Measurements from ENCODE around the gene MICU2. TPM values are rescaled to one million over a fixed set of nuclear protein-coding genes. Genes with fewer than 3 reads are reported as not detected.
"Not testable (repeated sequence)": the region's sequence is repeated elsewhere in the genome, so short reads cannot be mapped to it uniquely, and the experiment has no call there.

MICU2 gene
- total RNA-seq, 1 donor from 2014 or later: 63.0 TPM

DNA sequence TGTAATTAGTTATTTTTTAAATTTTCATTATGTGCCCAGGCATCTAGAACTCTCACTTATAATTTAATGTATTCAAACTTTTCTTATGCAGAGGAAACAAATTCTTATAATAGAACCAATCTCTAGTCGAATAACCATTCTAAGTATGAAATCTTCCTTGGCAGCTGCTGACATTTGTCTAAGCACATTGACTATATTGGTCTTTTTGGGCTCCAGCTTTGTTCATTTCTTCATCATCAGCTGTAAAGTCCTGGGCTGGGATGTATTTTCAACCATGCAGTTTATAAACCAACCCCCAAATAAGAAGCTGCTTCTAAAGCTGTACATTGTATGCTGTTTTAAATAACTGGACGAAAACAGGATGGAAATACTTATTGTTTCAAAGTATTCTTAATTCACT, 2.3 kb upstream of the MICU2 start:
- intact Hi-C loops (cut with micrococcal nuclease): no loop called here

DNA sequence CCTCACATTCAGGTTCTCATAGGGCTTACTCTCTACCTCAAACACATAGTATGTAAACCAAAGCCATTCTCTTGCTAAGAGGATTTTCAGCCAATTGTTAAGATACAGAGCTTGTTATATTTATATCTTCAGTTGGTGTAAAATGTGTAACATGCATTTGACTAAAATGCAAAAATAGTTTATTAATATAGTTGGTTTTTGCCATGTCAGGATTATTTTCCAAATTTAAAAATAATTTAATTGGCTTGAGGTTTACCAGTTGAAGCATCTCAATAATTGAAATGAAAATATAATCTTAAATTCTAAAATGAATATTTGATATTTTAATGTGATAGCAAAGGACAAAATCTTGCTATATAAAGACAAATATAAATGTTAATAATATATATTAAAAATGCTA, 7.2 kb downstream of the MICU2 start:
- intact Hi-C loops (cut with micrococcal nuclease): no loop called here
- ATAC-seq: no peak
- no peak for DNase-seq

More for the DNA sequence above, 2.3 kb upstream of the MICU2 start:
- no peak for DNase-seq
- ATAC-seq: no peak

- intact Hi-C loops (cut with micrococcal nuclease): no loop called here
- DNase-seq (no peak), ATAC-seq (no peak)
These were observed 8.5 kb downstream of the MICU2 start for GRCh38 chr13:21595546-21595822.

- no peak for DNase-seq
- ATAC-seq: peak; percentile 56
- intact Hi-C loops (cut with micrococcal nuclease): no loop called here
These were observed 9.0 kb downstream of the MICU2 start for GRCh38 chr13:21594715-21595545.

DNA sequence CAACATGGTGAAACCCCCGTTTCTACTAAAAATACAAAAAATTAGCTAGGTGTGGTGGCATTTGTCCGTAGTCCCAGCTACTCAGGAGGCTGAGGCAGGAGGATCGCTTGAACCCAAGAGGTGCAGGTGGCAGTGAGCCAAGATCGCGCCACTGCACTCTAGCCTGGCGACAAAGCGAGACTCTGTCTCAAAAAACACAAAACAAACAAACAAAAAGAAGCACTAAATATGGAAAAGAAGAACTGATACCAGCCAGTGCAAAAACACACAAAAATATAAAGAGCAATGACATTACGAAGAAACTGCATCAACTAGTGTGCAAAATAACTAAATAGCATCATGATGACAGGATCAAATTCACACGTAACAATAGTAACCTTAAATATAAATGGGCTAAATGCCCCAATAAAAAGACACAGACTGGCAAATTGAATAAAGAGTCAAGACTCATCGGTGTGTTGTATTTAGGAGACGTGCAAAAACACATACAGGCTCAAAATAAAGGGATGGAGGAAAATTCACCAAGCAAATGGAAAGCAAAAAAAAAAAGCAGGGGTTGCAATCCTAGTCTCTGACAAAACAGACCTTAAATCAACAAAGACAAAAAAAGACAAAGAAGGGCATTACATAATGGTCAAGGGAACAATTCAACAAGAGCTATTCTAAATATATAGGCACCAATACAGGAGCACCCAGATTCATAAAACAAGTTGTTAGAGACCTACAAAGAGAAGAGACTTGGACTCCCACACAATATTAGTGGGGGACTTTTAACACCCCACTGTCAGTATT, 13.1 kb downstream of the MICU2 start:
- DNase-seq; intact Hi-C loops (cut with micrococcal nuclease); ATAC-seq: not testable (repeated sequence)

- ATAC-seq: no peak
- intact Hi-C loops (cut with micrococcal nuclease): no loop called here
- no peak for DNase-seq
These were observed 13.7 kb downstream of the MICU2 start for GRCh38 chr13:21590231-21590630.

GRCh38 chr13:21589510-21589909, 14.5 kb downstream of the MICU2 start:
- DNase-seq; ATAC-seq; intact Hi-C loops (cut with micrococcal nuclease): not testable (repeated sequence)

DNA sequence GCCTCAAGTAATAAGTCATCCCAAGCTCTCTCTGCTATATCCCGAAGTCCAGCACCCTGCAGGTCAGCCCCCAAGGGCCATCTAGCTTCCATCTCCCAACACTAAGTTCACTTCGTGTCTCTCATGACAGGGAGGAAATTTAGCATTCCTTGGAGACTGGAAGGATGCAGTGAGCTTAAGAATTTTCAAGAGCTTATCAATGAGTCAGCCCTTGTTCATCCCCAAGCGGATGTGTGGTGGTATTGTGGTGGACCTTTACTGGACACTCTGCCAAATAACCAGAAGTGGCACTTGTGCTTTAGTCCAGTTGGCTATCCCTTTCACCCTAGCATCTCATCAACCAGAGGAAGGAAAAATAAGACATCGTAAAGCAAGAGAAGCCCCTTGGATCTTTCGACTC, 15.6 kb downstream of the MICU2 start:
- ATAC-seq; DNase-seq; intact Hi-C loops (cut with micrococcal nuclease): not testable (repeated sequence)

- ATAC-seq (no peak), DNase-seq (no peak)
- intact Hi-C loops (cut with micrococcal nuclease): no loop called here
These were observed 18.9 kb downstream of the MICU2 start for GRCh38 chr13:21584973-21585592.

- DNase-seq (no peak), ATAC-seq (no peak)
- intact Hi-C loops (cut with micrococcal nuclease): no loop called here
These were observed 20.5 kb downstream of the MICU2 start for GRCh38 chr13:21583478-21583877.

DNA sequence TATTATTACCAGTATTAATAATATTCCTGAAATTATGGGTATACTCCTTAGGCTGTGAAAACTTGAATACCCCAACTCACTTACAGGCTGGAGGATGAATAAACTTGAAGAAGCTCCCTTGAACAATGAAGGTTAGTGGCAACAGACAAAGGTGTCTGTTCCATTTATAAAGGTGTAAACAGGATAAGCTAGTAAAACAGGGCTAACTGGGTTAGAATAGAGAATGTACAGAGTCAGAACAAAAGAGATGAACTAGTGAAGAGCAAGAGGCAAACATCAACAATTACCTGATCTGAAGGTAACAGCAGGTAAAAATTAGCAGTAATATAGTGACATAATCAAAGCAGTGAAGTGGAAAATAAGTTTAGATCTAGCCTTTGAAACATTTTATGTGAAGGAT, 23.2 kb downstream of the MICU2 start:
- ATAC-seq: no peak
- intact Hi-C loops (cut with micrococcal nuclease): no loop called here
- no peak for DNase-seq

DNA sequence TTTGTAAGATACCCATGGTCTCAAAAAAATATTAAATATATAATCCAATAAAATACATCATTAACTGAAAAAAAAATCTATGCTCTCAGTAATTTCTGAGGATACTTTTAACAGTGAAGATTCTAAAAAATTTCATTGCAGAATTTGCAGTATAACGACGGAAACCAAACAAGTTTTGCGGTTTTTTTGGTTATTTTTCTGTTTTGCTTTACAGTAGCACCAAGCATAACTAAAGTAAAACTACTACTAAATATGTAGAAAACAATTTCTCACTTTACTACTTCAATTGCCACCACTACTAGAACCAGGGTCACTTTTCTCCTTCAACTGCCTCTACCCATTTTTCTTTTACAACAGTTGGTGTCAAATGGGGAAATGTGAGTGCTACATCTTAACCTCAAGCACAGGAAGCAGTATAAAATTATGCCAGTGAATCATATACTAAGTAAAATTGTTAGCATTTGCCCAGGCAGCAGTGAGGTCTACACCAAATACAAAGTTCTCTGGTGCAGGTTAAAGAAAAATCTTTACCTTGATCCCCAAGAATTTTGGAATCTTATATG, 24.1 kb downstream of the MICU2 start:
- ATAC-seq: no peak
- DNase-seq: no peak
- intact Hi-C loops (cut with micrococcal nuclease): no loop called here

DNA sequence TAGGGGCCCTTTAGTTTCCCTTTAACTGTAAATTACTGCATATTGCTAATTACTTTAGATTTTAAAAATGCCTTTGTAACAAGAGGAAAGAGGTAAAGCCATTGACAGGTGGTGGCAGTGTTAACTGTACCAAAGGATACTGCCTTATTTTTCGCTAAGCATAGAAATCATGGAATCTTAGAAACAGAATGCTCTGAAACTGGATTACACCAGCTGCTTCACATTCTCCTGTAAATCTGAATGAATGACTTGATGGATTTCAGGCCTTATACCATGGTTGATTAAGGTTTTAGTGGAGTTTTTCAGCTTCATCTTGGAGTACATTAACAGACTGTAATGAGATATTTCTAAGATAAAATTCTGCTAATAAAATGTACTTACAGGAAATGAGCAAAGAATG, 25.2 kb downstream of the MICU2 start:
- ATAC-seq: no peak
- DNase-seq: no peak
- intact Hi-C loops (cut with micrococcal nuclease): no loop called here

- ATAC-seq (no peak), DNase-seq (no peak)
- intact Hi-C loops (cut with micrococcal nuclease): no loop called here
These were observed 27.5 kb downstream of the MICU2 start for GRCh38 chr13:21576426-21576825.

DNA sequence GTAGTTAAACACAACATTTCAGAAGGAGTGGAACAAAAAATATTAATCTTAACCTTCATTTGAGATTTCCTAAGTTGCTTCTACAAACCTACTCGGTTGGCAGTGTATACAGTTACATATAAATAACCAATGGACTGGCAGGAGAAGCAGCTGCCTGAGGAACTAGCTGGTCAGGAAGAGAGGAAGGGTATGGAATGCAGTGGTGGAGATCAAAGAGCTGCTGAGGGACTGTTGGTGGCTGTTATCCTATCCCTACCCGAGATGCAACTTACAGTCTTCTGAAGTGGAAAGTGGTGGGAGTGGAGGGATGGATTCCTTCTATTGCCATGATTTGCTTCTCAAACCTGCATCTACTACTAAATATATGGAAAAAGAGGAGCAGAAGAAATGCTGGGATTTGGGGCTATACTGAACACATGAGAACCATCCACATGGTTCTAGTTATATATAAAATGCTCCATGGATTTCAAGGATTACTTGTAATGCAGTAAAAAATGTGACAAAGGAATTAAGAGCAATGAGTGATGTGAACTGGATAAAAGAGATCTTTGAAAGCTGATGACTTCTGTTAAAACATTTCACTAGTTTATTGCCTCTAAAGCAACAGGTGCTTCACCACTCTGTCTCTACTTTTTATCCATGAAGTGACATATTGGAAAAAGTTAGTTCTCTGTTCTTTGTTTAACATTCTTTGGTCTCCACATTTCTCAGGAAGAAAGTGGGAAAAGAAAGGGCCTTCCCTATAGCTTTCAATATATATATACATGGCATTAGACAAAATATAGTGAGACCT, 29.9 kb downstream of the MICU2 start:
- no peak for ATAC-seq
- intact Hi-C loops (cut with micrococcal nuclease): no loop called here
- no peak for DNase-seq

GRCh38 chr13:21569686-21570085, 34.3 kb downstream of the MICU2 start:
- DNase-seq (no peak), ATAC-seq (no peak)
- intact Hi-C loops (cut with micrococcal nuclease): no loop called here

DNA sequence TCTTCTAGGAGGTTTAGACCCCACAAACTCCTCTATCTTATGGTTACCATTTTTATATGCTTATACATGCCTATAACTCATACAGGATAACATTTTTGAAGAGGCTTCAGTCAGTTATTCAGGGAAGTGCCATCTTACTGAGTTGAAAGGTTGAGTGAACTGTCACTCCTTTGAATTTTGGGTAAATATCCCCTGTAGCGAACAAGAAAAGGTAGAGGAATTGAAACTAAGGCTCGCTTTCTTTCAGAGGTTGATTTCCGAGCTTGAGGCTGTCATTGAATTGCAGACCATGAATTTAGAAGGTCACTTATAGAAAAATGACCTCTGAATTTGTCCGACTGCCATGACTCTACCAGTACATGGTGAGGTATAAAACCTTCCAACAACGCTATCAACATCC, 35.1 kb downstream of the MICU2 start:
- ATAC-seq (no peak), DNase-seq (no peak)
- intact Hi-C loops (cut with micrococcal nuclease): no loop called here

- intact Hi-C loops (cut with micrococcal nuclease): no loop called here
- DNase-seq (no peak), ATAC-seq (no peak)
These were observed 36.3 kb downstream of the MICU2 start for GRCh38 chr13:21567714-21568113.

DNA sequence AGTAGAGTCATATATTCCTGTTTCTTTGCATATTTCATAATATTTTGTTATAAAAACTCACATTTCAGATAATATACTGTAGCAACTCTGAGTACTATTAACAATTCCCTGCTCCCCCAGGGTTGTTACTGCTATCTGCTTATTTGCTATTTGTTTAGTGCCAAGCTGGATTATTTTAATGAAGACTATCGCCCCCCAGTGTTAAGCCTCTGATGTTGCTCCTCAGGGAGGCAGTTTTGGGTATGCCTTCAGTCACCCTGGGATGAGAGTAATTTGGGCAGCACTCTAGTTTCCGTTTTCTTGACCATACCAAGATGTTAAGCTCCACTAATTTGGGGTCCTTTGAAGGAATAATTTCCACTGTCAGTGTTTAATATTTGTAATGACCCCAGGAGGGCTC, 46.0 kb downstream of the MICU2 start:
- intact Hi-C loops (cut with micrococcal nuclease): no loop called here
- ATAC-seq (peak; percentile 60), DNase-seq (no peak)
